HepG2 (cell line): ENCODE data around the gene ACSS1. TPM values are rescaled to one million over a fixed set of nuclear protein-coding genes. Genes with fewer than 3 reads are reported as not detected.

ENCODE experiments used
- BCL6 ChIP-seq: IDR thresholded peaks from 2 replicates; pipeline ENCODE4 v1.6.1; 2016; ENCODE audit warnings: missing genetic modification reagents, missing compliant biosample characterization
- BHLHE40 ChIP-seq: IDR thresholded peaks from 2 replicates; pipeline ENCODE4 v1.6.1; 2011; ENCODE audit warnings: low read length, improper control_type of control experiment
- ELF1 ChIP-seq: sonication (generic); formaldehyde crosslinking; IDR thresholded peaks from 2 replicates; pipeline ENCODE4 v1.4.0; 2020; ENCODE audit warnings: missing genetic modification reagents
- FOXJ3 ChIP-seq: sonication (generic); formaldehyde crosslinking; IDR thresholded peaks from 2 replicates; pipeline ENCODE4 v1.4.0; 2020; ENCODE audit warnings: missing genetic modification reagents, mild to moderate bottlenecking, borderline replicate concordance
- ISL2 ChIP-seq: sonication (generic); formaldehyde crosslinking; IDR thresholded peaks from 2 replicates; pipeline ENCODE4 v1.5.0; 2020; ENCODE audit warnings: missing genetic modification reagents
- KLF15 ChIP-seq: sonication (generic); formaldehyde crosslinking; IDR thresholded peaks from 2 replicates; pipeline ENCODE4 v1.8.1; 2023; ENCODE audit warnings: borderline replicate concordance, mild to moderate bottlenecking, inconsistent platforms, missing genetic modification reagents, mixed read lengths
- MTA1 ChIP-seq: sonication (generic); formaldehyde crosslinking; IDR thresholded peaks from 2 replicates; pipeline ENCODE4 v1.4.0; 2020; ENCODE audit warnings: missing genetic modification reagents, mild to moderate bottlenecking, borderline replicate concordance
- NCOA2 ChIP-seq: sonication (generic); formaldehyde crosslinking; IDR thresholded peaks from 2 replicates; pipeline ENCODE4 v1.8.0; 2022; ENCODE audit warnings: inconsistent platforms
- SMC3 ChIP-seq: IDR thresholded peaks from 2 replicates; pipeline ENCODE4 v1.6.1; 2011; ENCODE audit warnings: low read length, improper control_type of control experiment
- SNAI1 ChIP-seq: sonication (generic); formaldehyde crosslinking; IDR thresholded peaks from 2 replicates; pipeline ENCODE4 v1.5.0; 2020; ENCODE audit warnings: mild to moderate bottlenecking, missing genetic modification reagents, borderline replicate concordance
- SP5 ChIP-seq: IDR thresholded peaks from 2 replicates; pipeline ENCODE4 v1.6.1; 2016; ENCODE audit warnings: low read depth, borderline replicate concordance
- TBL1XR1 ChIP-seq: fragments of 150-350 bp; IDR thresholded peaks from 2 replicates; pipeline ENCODE4 v1.6.1; 2014; ENCODE audit warnings: borderline replicate concordance, low read length; ENCODE audit not compliant: partially characterized antibody
- TCF7 ChIP-seq: sonication (generic); IDR thresholded peaks from 2 replicates; pipeline ENCODE4 v1.6.1; 2016; ENCODE audit warnings: antibody characterized with exemption, low read depth
- U2AF1 ChIP-seq: fragments of 200-400 bp; formaldehyde crosslinking; optimal IDR thresholded peaks from 2 replicates; pipeline ENCODE3; 2017; ENCODE audit warnings: mild to moderate bottlenecking, low read depth, low read length
- ZFAT ChIP-seq: sonication (generic); formaldehyde crosslinking; conservative IDR thresholded peaks from 2 replicates; pipeline ENCODE4 v1.8.1; 2023; ENCODE audit warnings: missing genetic modification reagents, inconsistent platforms
- ZNF121 ChIP-seq: sonication (generic); formaldehyde crosslinking; IDR thresholded peaks from 2 replicates; pipeline ENCODE4 v1.5.0; 2020; ENCODE audit warnings: mild to moderate bottlenecking, missing genetic modification reagents
- ZNF124 ChIP-seq: sonication (generic); formaldehyde crosslinking; IDR thresholded peaks from 2 replicates; pipeline ENCODE4 v1.4.0; 2020; ENCODE audit warnings: missing genetic modification reagents
- ZNF607 ChIP-seq: sonication (generic); formaldehyde crosslinking; IDR thresholded peaks from 2 replicates; pipeline ENCODE4 v1.5.1; 2020; ENCODE audit warnings: missing genetic modification reagents, mild to moderate bottlenecking, borderline replicate concordance
- ZNF674 ChIP-seq: sonication (generic); formaldehyde crosslinking; IDR thresholded peaks from 2 replicates; pipeline ENCODE4 v1.5.0; 2020; ENCODE audit warnings: low read depth, mild to moderate bottlenecking, missing genetic modification reagents
- ZNF703 ChIP-seq: sonication (generic); formaldehyde crosslinking; IDR thresholded peaks from 2 replicates; pipeline ENCODE4 v1.5.1; 2020; ENCODE audit warnings: missing genetic modification reagents, mild to moderate bottlenecking, moderate library complexity, borderline replicate concordance
- ZNF781 ChIP-seq: sonication (generic); formaldehyde crosslinking; IDR thresholded peaks from 2 replicates; pipeline ENCODE4 v1.5.1; 2020; ENCODE audit warnings: borderline replicate concordance, mild to moderate bottlenecking, missing genetic modification reagents; ENCODE audit errors: not compliant biosample characterization
- polyA plus RNA-seq, 8 experiments: library from polyadenylated mRNA; depleted of rRNA in 3 of 8; stranded (reverse) in 7 of 8; unstranded in 1 of 8; fragments of >200 nt; fragmentation: Illumina TruSeq in 4 of 8; extraction: Trizol in 4 of 8; gene quantifications; 2 replicates each; pipeline versions ENCODE4 v1.2.1 to v1.2.3, GENCODE V29; 2011 to 2016; ENCODE audit warnings: low read depth in 4 of 8, missing spikeins in 1 of 8, mixed read lengths in 1 of 8; ENCODE audit not compliant: insufficient read depth in 1 of 8
- total RNA-seq, 5 experiments: library from RNA; depleted of rRNA; stranded (reverse); fragments of >200 nt; fragmentation: Illumina TruSeq; extraction: Trizol; gene quantifications; 2 replicates each; pipeline ENCODE4 v1.2.3, GENCODE V29; 2016; ENCODE audit warnings: low read depth in 1 of 5
- TF ChIP-seq, protein P1 (sequence below): sonication (generic); formaldehyde crosslinking; conservative IDR thresholded peaks from 2 replicates; pipeline ENCODE4 v1.8.0; 2022; ENCODE audit warnings: mild to moderate bottlenecking, moderate library complexity, missing genetic modification reagents
- TF ChIP-seq, protein P2 (sequence below), 2 experiments: fragments of 450-650 bp in 1 of 2; sonication (generic) in 1 of 2; formaldehyde crosslinking; IDR thresholded peaks; 2 replicates each; pipeline versions ENCODE4 v1.5.0 to v1.8.0; 2020 to 2022; ENCODE audit warnings: mild to moderate bottlenecking in 1 of 2, missing genetic modification reagents in 1 of 2
- TF ChIP-seq, protein P3 (sequence below): IDR thresholded peaks from 2 replicates; pipeline ENCODE4 v1.6.1; 2018; ENCODE audit warnings: missing genetic modification reagents
- TF ChIP-seq, protein P4 (sequence below): sonication (generic); formaldehyde crosslinking; IDR thresholded peaks from 2 replicates; pipeline ENCODE4 v1.9.0; 2021; ENCODE audit warnings: missing genetic modification reagents, borderline replicate concordance

The ACSS1 gene
- total and polyA plus RNA-seq, 2 of the 13 experiments (the other 11 are each of a cell fraction or from before 2014, with no cell fraction given): 15.2 to 41.6 TPM

DNA sequence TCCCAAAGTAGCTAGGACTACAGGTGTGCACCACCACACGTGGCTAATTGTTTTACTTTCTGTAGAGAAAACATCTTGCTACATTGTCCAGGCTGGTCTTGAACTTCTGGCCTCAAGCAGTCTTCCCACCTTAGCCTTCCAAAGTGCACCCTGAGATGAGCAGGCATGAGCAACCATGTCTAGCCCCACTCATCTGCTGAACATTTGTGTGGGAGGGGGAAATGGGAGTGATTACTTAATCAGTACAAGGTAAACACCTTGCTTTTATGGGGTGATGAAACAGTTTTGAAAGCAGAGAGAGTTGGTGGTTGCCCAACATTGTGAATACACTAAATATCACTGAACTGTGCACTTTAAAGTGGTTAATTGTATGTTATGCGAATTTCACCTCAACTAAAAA lies 70.7 kb downstream of the ACSS1 start (continued):
- TF ChIP-seq ZNF124 (CRISPR knock-in tag) (0 out of 2 replicates have a peak, but pooled peaks have one; percentile 35), NCOA2 (peak; percentile 83), SP5 (CRISPR knock-in tag) (peak; percentile 45; the same call in 1 of the 2 replicates), TCF7 (peak; percentile 57), TBL1XR1 (peak; percentile 48), ZNF781 (CRISPR knock-in tag) (peak; percentile 35), ELF1 (0 out of 2 replicates have a peak, but pooled peaks have one; percentile 17), ZNF121 (CRISPR knock-in tag) (peak; percentile 85), KLF15 (CRISPR knock-in tag) (no peak), SNAI1 (CRISPR knock-in tag) (0 out of 2 replicates have a peak, but pooled peaks have one; percentile 60), SMC3 (peak; percentile 46; the same call in 1 of the 2 replicates), ISL2 (CRISPR knock-in tag) (peak; percentile 71; the same call in 1 of the 2 replicates), ZNF703 (CRISPR knock-in tag) (no peak), ZFAT (CRISPR knock-in tag) (no peak), U2AF1 (no peak), ZNF674 (no peak), FOXJ3 (CRISPR knock-in tag) (peak; percentile 84; the same call in 1 of the 2 replicates), BCL6 (peak; percentile 61), ZNF607 (CRISPR knock-in tag) (no peak), BHLHE40 (peak; percentile 21; the same call in 1 of the 2 replicates), MTA1 (CRISPR knock-in tag) (no peak)
- TF ChIP-seq, protein P1, sequence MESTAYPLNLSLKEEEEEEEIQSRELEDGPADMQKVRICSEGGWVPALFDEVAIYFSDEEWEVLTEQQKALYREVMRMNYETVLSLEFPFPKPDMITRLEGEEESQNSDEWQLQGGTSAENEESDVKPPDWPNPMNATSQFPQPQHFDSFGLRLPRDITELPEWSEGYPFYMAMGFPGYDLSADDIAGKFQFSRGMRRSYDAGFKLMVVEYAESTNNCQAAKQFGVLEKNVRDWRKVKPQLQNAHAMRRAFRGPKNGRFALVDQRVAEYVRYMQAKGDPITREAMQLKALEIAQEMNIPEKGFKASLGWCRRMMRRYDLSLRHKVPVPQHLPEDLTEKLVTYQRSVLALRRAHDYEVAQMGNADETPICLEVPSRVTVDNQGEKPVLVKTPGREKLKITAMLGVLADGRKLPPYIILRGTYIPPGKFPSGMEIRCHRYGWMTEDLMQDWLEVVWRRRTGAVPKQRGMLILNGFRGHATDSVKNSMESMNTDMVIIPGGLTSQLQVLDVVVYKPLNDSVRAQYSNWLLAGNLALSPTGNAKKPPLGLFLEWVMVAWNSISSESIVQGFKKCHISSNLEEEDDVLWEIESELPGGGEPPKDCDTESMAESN (CRISPR knock-in tag): peak; percentile 79; the same call in 1 of the 2 replicates
- TF ChIP-seq, protein P2, sequence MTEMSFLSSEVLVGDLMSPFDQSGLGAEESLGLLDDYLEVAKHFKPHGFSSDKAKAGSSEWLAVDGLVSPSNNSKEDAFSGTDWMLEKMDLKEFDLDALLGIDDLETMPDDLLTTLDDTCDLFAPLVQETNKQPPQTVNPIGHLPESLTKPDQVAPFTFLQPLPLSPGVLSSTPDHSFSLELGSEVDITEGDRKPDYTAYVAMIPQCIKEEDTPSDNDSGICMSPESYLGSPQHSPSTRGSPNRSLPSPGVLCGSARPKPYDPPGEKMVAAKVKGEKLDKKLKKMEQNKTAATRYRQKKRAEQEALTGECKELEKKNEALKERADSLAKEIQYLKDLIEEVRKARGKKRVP (CRISPR knock-in tag; IDR thresholded peaks at IDR 0.05): peak; percentile 50 to 99; a peak in 3 of 4 replicates
- TF ChIP-seq, protein P3, sequence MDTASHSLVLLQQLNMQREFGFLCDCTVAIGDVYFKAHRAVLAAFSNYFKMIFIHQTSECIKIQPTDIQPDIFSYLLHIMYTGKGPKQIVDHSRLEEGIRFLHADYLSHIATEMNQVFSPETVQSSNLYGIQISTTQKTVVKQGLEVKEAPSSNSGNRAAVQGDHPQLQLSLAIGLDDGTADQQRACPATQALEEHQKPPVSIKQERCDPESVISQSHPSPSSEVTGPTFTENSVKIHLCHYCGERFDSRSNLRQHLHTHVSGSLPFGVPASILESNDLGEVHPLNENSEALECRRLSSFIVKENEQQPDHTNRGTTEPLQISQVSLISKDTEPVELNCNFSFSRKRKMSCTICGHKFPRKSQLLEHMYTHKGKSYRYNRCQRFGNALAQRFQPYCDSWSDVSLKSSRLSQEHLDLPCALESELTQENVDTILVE (CRISPR knock-in tag): peak; percentile 56; the same call in 1 of the 2 replicates
- TF ChIP-seq, protein P4, sequence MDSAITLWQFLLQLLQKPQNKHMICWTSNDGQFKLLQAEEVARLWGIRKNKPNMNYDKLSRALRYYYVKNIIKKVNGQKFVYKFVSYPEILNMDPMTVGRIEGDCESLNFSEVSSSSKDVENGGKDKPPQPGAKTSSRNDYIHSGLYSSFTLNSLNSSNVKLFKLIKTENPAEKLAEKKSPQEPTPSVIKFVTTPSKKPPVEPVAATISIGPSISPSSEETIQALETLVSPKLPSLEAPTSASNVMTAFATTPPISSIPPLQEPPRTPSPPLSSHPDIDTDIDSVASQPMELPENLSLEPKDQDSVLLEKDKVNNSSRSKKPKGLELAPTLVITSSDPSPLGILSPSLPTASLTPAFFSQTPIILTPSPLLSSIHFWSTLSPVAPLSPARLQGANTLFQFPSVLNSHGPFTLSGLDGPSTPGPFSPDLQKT (CRISPR knock-in tag): no peak
